ENCODE measurements around the gene MMP19.
A peak's percentile ranks its signal among the peaks of the same experiment; 100 is the strongest.

Gene MMP19

DNA sequence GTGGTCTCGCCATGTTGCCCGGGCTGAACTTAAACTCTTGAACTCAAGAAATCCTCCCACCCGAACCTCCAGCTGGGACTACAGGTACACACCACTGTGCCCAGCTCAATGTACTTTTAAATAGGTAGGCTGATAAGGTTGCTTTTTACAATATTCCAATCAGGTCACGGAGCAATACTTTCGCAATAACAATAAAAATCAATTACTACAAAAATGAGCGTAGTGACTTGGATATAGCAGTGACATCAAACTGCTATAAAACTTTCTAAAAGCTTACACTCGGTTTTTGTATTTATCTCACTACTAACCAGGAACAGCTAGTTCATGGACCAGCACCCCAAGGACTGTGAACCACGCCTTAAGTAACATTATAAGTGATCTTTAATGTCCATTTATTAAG is 35.8 kb downstream of the MMP19 start:
- Histone ChIP-seq H3K79me1 (ENCODE audit: low read length) (no peaks in the 10 kb centered on the region), H4K8ac (ENCODE audit: low read depth, low read length) (no peak overlapping the region), H3K23ac (ENCODE audit: low read length) (no peak overlapping the region), H3K27me3 (ENCODE audit: insufficient read depth, low read length) (no peaks in the 10 kb centered on the region), H2BK5ac (ENCODE audit: low read depth, low read length, poor library complexity) (no peak overlapping the region), H3K79me2 (ENCODE audit: control insufficient read depth, insufficient read depth, low read length, poor library complexity) (peaks cover 11% of the 10 kb centered on the region), H3K4me2 (ENCODE audit: low read length) (no peak overlapping the region), H3K9ac (ENCODE audit: low read length) (no peak overlapping the region), H4K12ac (ENCODE audit: low read depth, low read length) (no peak overlapping the region), H2AFZ (ENCODE audit: insufficient read depth, low read length, poor library complexity) (no peak overlapping the region), H3K9me3 (ENCODE audit: insufficient read depth, low read depth, low read length) (no peaks in the 10 kb centered on the region), H2BK12ac (ENCODE audit: low read length) (no peak overlapping the region), H3K4me1 (ENCODE audit: control insufficient read depth in 1 of 2, insufficient read depth in 2 of 2, low read length in 2 of 2) (no peaks in the 10 kb centered on the region), H3K27ac (ENCODE audit: low read depth, low read length) (no peak overlapping the region), H2AK5ac (ENCODE audit: low read length) (no peak overlapping the region), H4K91ac (ENCODE audit: low read depth, low read length) (no peak overlapping the region), H3K4me3 (ENCODE audit: low read depth, low read length) (no peak overlapping the region), H2BK120ac (ENCODE audit: insufficient read depth, low read length, poor library complexity) (no peak overlapping the region), H3K18ac (ENCODE audit: low read length) (no peak overlapping the region), H3K14ac (ENCODE audit: low read length) (no peak overlapping the region), H3K36me3 (ENCODE audit: control insufficient read depth in 1 of 2, insufficient read depth in 2 of 2, low read length in 2 of 2) (peaks cover 27% of the 10 kb centered on the region in 2 experiments), H3K4ac (ENCODE audit: low read depth, low read length) (peak overlapping the region; percentile 62)
- WGBS (ENCODE audit: extremely low coverage, insufficient coverage, insufficient read length): no CpG with 5 or more reads among the region's 8 CpGs
- no peak for DNase-seq

DNA sequence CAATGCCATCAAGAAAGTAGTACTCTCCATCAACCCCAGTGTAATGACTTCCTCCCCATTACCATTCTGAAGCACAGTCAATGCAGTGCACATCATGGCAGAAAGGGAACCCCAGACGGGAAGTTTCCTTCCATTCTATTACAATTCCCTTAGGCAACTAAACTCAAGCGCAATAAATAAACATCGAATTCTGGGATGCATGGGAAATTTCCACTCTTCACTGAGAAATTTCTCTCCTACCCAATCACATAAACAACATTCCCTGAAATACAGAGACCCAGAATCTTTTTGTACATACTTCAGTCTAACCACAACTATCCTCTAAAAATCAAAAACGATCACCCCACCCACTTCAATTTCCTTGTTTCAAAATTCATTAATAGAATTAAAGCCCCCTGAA is 45.2 kb downstream of the MMP19 start:
- WGBS (ENCODE audit: extremely low coverage, insufficient coverage, insufficient read length): 100% methylated on average over 1 of the region's 4 CpGs
- no peak overlapping the region for H2BK5ac ChIP-seq (ENCODE audit: low read depth, low read length, poor library complexity)

DNA sequence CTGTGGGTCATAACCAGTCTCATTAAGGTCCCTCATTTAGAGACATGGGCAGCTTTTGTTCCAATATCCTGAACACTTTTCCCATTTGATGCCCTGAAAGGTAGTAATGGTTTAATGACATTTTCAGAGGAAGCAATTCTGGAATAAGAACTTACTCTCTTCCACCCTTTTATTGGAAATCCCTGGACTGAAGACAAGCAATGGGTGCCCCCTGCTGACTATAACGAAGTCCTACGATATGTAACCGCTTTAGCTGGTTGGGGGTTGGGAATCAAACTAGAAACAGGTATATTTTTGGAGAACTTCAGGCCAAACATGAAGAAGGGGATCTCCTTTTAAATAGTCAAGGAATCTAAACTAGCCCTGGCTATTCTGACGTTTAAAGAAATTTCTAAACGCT is 45.7 kb downstream of the MMP19 start:
- no peak overlapping the region for H3K4ac ChIP-seq (ENCODE audit: low read depth, low read length)
- H2AK5ac ChIP-seq (ENCODE audit: low read length): no peak overlapping the region
- H2BK120ac ChIP-seq (ENCODE audit: insufficient read depth, low read length, poor library complexity): no peak overlapping the region
- no peaks in the 10 kb centered on the region for H3K4me1 ChIP-seq (ENCODE audit: control insufficient read depth in 1 of 2, insufficient read depth in 2 of 2, low read length in 2 of 2)
- no peaks in the 10 kb centered on the region for H3K79me2 ChIP-seq (ENCODE audit: control insufficient read depth, insufficient read depth, low read length, poor library complexity)
- H2BK5ac ChIP-seq (ENCODE audit: low read depth, low read length, poor library complexity): no peak overlapping the region
- H4K91ac ChIP-seq (ENCODE audit: low read depth, low read length): no peak overlapping the region
- no peak overlapping the region for H3K18ac ChIP-seq (ENCODE audit: low read length)
- H3K23ac ChIP-seq (ENCODE audit: low read length): no peak overlapping the region
- no peaks in the 10 kb centered on the region for H3K27me3 ChIP-seq (ENCODE audit: insufficient read depth, low read length)
- H3K9ac ChIP-seq (ENCODE audit: low read length): no peak overlapping the region
- H3K27ac ChIP-seq (ENCODE audit: low read depth, low read length): no peak overlapping the region
- peak; percentile 23 to 60 for DNase-seq
- no CpG with 5 or more reads among the region's 5 CpGs for WGBS (ENCODE audit: extremely low coverage, insufficient coverage, insufficient read length)
- no peak overlapping the region for H3K14ac ChIP-seq (ENCODE audit: low read length)
- no peak overlapping the region for H4K12ac ChIP-seq (ENCODE audit: low read depth, low read length)
- H3K79me1 ChIP-seq (ENCODE audit: low read length): no peaks in the 10 kb centered on the region
- no peak overlapping the region for H2BK12ac ChIP-seq (ENCODE audit: low read length)
- H3K4me2 ChIP-seq (ENCODE audit: low read length): no peak overlapping the region
- H4K8ac ChIP-seq (ENCODE audit: low read depth, low read length): no peak overlapping the region
- peaks cover 2% of the 10 kb centered on the region for H3K9me3 ChIP-seq (ENCODE audit: insufficient read depth, low read depth, low read length)
- H3K36me3 ChIP-seq (ENCODE audit: control insufficient read depth in 1 of 2, insufficient read depth in 2 of 2, low read length in 2 of 2): peaks cover 28 to 35% of the 10 kb centered on the region in 2 experiments
- H3K4me3 ChIP-seq (ENCODE audit: low read depth, low read length): no peak overlapping the region
- H2AFZ ChIP-seq (ENCODE audit: insufficient read depth, low read length, poor library complexity): no peak overlapping the region

More for the DNA sequence above, 45.2 kb downstream of the MMP19 start:
- no peaks in the 10 kb centered on the region for H3K4me1 ChIP-seq (ENCODE audit: control insufficient read depth in 1 of 2, insufficient read depth in 2 of 2, low read length in 2 of 2)
- H4K91ac ChIP-seq (ENCODE audit: low read depth, low read length): no peak overlapping the region
- H4K8ac ChIP-seq (ENCODE audit: low read depth, low read length): no peak overlapping the region
- no peak overlapping the region for H2AFZ ChIP-seq (ENCODE audit: insufficient read depth, low read length, poor library complexity)
- no peak overlapping the region for H2BK120ac ChIP-seq (ENCODE audit: insufficient read depth, low read length, poor library complexity)
- H3K18ac ChIP-seq (ENCODE audit: low read length): no peak overlapping the region
- no peak overlapping the region for H3K14ac ChIP-seq (ENCODE audit: low read length)
- H3K4ac ChIP-seq (ENCODE audit: low read depth, low read length): no peak overlapping the region
- no peak overlapping the region for H2AK5ac ChIP-seq (ENCODE audit: low read length)
- H4K12ac ChIP-seq (ENCODE audit: low read depth, low read length): no peak overlapping the region
- no peak overlapping the region for H3K4me3 ChIP-seq (ENCODE audit: low read depth, low read length)
- H3K79me1 ChIP-seq (ENCODE audit: low read length): no peaks in the 10 kb centered on the region
- peaks cover 27 to 34% of the 10 kb centered on the region in 2 experiments for H3K36me3 ChIP-seq (ENCODE audit: control insufficient read depth in 1 of 2, insufficient read depth in 2 of 2, low read length in 2 of 2)
- DNase-seq: no peak
- no peaks in the 10 kb centered on the region for H3K27me3 ChIP-seq (ENCODE audit: insufficient read depth, low read length)
- no peak overlapping the region for H3K27ac ChIP-seq (ENCODE audit: low read depth, low read length)
- no peak overlapping the region for H3K4me2 ChIP-seq (ENCODE audit: low read length)
- H3K9me3 ChIP-seq (ENCODE audit: insufficient read depth, low read depth, low read length): peaks cover under 1% of the 10 kb centered on the region
- no peak overlapping the region for H2BK12ac ChIP-seq (ENCODE audit: low read length)
- no peak overlapping the region for H3K9ac ChIP-seq (ENCODE audit: low read length)
- no peaks in the 10 kb centered on the region for H3K79me2 ChIP-seq (ENCODE audit: control insufficient read depth, insufficient read depth, low read length, poor library complexity)
- H3K23ac ChIP-seq (ENCODE audit: low read length): no peak overlapping the region

DNA sequence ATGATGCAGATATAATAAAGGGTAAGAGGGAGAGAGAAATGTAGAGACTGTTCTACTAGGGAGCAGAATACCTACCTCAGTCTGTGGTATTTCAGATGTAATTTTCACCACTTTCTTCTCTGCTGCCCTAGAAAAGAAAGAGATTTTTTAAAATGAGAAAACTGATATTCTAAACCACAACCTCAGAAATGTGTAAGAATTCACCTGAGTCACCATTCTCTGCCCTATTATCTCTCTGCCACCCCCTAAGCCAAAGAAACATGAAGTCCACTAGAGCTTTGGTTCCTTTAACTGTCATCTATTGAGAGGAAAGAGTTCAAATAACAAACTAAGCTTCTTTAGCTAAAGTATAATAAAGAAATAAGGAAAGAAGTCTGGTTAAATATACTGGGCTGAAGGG is 46.8 kb downstream of the MMP19 start:
- Histone ChIP-seq H3K4me1 (ENCODE audit: control insufficient read depth in 1 of 2, insufficient read depth in 2 of 2, low read length in 2 of 2) (no peaks in the 10 kb centered on the region), H3K23ac (ENCODE audit: low read length) (no peak overlapping the region), H2AFZ (ENCODE audit: insufficient read depth, low read length, poor library complexity) (no peak overlapping the region), H3K4ac (ENCODE audit: low read depth, low read length) (no peak overlapping the region), H3K27me3 (ENCODE audit: insufficient read depth, low read length) (no peaks in the 10 kb centered on the region), H3K14ac (ENCODE audit: low read length) (no peak overlapping the region), H2BK120ac (ENCODE audit: insufficient read depth, low read length, poor library complexity) (no peak overlapping the region), H3K4me2 (ENCODE audit: low read length) (no peak overlapping the region), H2AK5ac (ENCODE audit: low read length) (no peak overlapping the region), H3K27ac (ENCODE audit: low read depth, low read length) (no peak overlapping the region), H3K79me2 (ENCODE audit: control insufficient read depth, insufficient read depth, low read length, poor library complexity) (no peaks in the 10 kb centered on the region), H3K36me3 (ENCODE audit: control insufficient read depth in 1 of 2, insufficient read depth in 2 of 2, low read length in 2 of 2) (peaks cover 24 to 31% of the 10 kb centered on the region in 2 experiments), H4K8ac (ENCODE audit: low read depth, low read length) (no peak overlapping the region), H2BK12ac (ENCODE audit: low read length) (no peak overlapping the region), H2BK5ac (ENCODE audit: low read depth, low read length, poor library complexity) (no peak overlapping the region), H4K91ac (ENCODE audit: low read depth, low read length) (no peak overlapping the region), H3K9me3 (ENCODE audit: insufficient read depth, low read depth, low read length) (peaks cover 2% of the 10 kb centered on the region), H3K18ac (ENCODE audit: low read length) (no peak overlapping the region), H3K79me1 (ENCODE audit: low read length) (no peaks in the 10 kb centered on the region), H3K4me3 (ENCODE audit: low read depth, low read length) (no peak overlapping the region), H4K12ac (ENCODE audit: low read depth, low read length) (no peak overlapping the region), H3K9ac (ENCODE audit: low read length) (no peak overlapping the region)
- no peak for DNase-seq
